Neural progenitor cell (in vitro differentiated cells): ENCODE results near the gene EPB42. TPM values are rescaled to one million over a fixed set of nuclear protein-coding genes. Genes with fewer than 3 reads are reported as not detected.
A peak's percentile ranks its signal among the peaks of the same experiment; 100 is the strongest.

ENCODE experiments used
- DNase-seq: peaks from one replicate; pipeline ENCODE4 v3.0.0-alpha.2; 2016; ENCODE audit warnings: low spot score
- H2AFZ ChIP-seq: fragments of 200-600 bp; sonication (generic); replicated peaks from 2 replicates; pipeline ENCODE4 v1.6.1; 2016; ENCODE audit warnings: antibody characterized with exemption
- H3F3A ChIP-seq: fragments of 200-600 bp; sonication (generic); 2 replicates; pipeline ENCODE4 v1.6.1; 2016; ENCODE audit warnings: antibody characterized with exemption, low read depth
- H3K27ac ChIP-seq: fragments of 200-600 bp; sonication (generic); 2 replicates; pipeline ENCODE4 v1.5.1; 2016; ENCODE audit warnings: mild to moderate bottlenecking
- H3K27me3 ChIP-seq: fragments of 200-600 bp; sonication (generic); 2 replicates; pipeline ENCODE4 v1.6.1; 2016; ENCODE audit warnings: mild to moderate bottlenecking, moderate library complexity
- H3K36me3 ChIP-seq: fragments of 200-600 bp; sonication (generic); 2 replicates; pipeline ENCODE4 v1.5.1; 2016
- H3K4me1 ChIP-seq: fragments of 200-600 bp; sonication (generic); 2 replicates; pipeline ENCODE4 v1.6.1; 2016; ENCODE audit warnings: mixed run types
- H3K4me2 ChIP-seq: fragments of 200-600 bp; sonication (generic); 2 replicates; pipeline ENCODE4 v1.6.1; 2016
- H3K4me3 ChIP-seq: fragments of 200-600 bp; sonication (generic); 2 replicates; pipeline ENCODE4 v1.5.1; 2016
- H3K79me2 ChIP-seq: fragments of 200-600 bp; sonication (generic); 2 replicates; pipeline ENCODE4 v1.6.1; 2016; ENCODE audit warnings: low read depth
- H3K9ac ChIP-seq: fragments of 200-600 bp; sonication (generic); 2 replicates; pipeline ENCODE4 v1.6.1; 2016
- H3K9me3 ChIP-seq: fragments of 200-600 bp; sonication (generic); 2 replicates; pipeline ENCODE4 v1.5.1; 2016; ENCODE audit warnings: low read depth
- H4K20me1 ChIP-seq: fragments of 200-600 bp; sonication (generic); 2 replicates; pipeline ENCODE4 v1.6.1; 2016; ENCODE audit warnings: low read depth
- H3K27ac Mint-ChIP-seq: 3 replicates; pipeline ENCODE4 v1.8.0; 2021; ENCODE audit warnings: mixed read lengths
- H3K27me3 Mint-ChIP-seq: 2 replicates; pipeline ENCODE4 v1.8.0; 2022; ENCODE audit warnings: low read depth, mild to moderate bottlenecking, inconsistent platforms, moderate library complexity, mixed read lengths; ENCODE audit not compliant: insufficient read depth
- H3K36me3 Mint-ChIP-seq: 3 replicates; pipeline ENCODE4 v1.8.0; 2021; ENCODE audit warnings: mixed read lengths
- H3K4me1 Mint-ChIP-seq: 3 replicates; pipeline ENCODE4 v1.8.0; 2021; ENCODE audit warnings: mixed read lengths
- H3K4me3 Mint-ChIP-seq: 3 replicates; pipeline ENCODE4 v1.8.0; 2021; ENCODE audit warnings: mild to moderate bottlenecking, moderate library complexity, mixed read lengths
- H3K9me3 Mint-ChIP-seq: 3 replicates; pipeline ENCODE4 v1.8.0; 2020; ENCODE audit warnings: mixed read lengths
- CTCF ChIP-seq: fragments of 200-600 bp; sonication (generic); IDR thresholded peaks from 2 replicates; pipeline ENCODE4 v1.5.1; 2017; ENCODE audit warnings: antibody characterized with exemption, mild to moderate bottlenecking
- EZH2 ChIP-seq: fragments of 200-600 bp; sonication (generic); IDR thresholded peaks from 2 replicates; pipeline ENCODE4 v1.6.1; 2017; ENCODE audit warnings: antibody characterized with exemption, mild to moderate bottlenecking, moderate library complexity
- EZH2phosphoT487 ChIP-seq: fragments of 200-600 bp; sonication (generic); IDR thresholded peaks from 2 replicates; pipeline ENCODE4 v1.6.1; 2017; ENCODE audit warnings: antibody characterized with exemption
- total RNA-seq: library from RNA; depleted of rRNA; stranded (reverse); fragments of >200 nt; gene quantifications from 2 replicates; pipeline ENCODE4 v1.2.3, GENCODE V29; 2015; ENCODE audit warnings: low replicate concordance

Gene EPB42
- total RNA-seq, 1 donor from 2014 or later = not detected

- no peaks in the 10 kb centered on the region for H3K4me1 Mint-ChIP-seq
- Histone ChIP-seq H3K36me3 (peaks cover 3% of the 10 kb centered on the region), H3K4me1 (no peaks in the 10 kb centered on the region), H3K4me3 (no peak overlapping the region), H4K20me1 (no peaks in the 10 kb centered on the region), H3K9ac (no peak overlapping the region), H3K9me3 (no peaks in the 10 kb centered on the region), H3K4me2 (no peak overlapping the region), H3K79me2 (no peaks in the 10 kb centered on the region), H3K27me3 (peaks cover 22% of the 10 kb centered on the region), H3K27ac (no peak overlapping the region), H3F3A (no peaks in the 10 kb centered on the region), H2AFZ (no peak overlapping the region)
- H3K27ac Mint-ChIP-seq = no peak overlapping the region
- H3K36me3 Mint-ChIP-seq = no peaks in the 10 kb centered on the region
- no peaks in the 10 kb centered on the region for H3K9me3 Mint-ChIP-seq
- no peak for TF ChIP-seq EZH2
- TF ChIP-seq CTCF = no peak
- no peak for TF ChIP-seq EZH2phosphoT487
- no peak overlapping the region for H3K4me3 Mint-ChIP-seq
- H3K27me3 Mint-ChIP-seq = peaks cover 7% of the 10 kb centered on the region
- no peak for DNase-seq
Observed at GRCh38 chr15:43267439-43267838, 46.6 kb upstream of the EPB42 start.

GRCh38 chr15:43266834-43267233 is 46.0 kb upstream of the EPB42 start, which contains the start of gene TGM5:
Gene TGM5 (minus strand): TSS chr15:43266928. CDS start chr15:43266849, 79 bp downstream.
- DNase-seq = no peak
- Mint-ChIP-seq H3K4me1 (no peaks in the 10 kb centered on the region), H3K27ac (no peak within 1 kb of the TSS), H3K36me3 (no peaks in the 10 kb centered on the region), H3K9me3 (no peaks in the 10 kb centered on the region), H3K27me3 (peaks cover 7% of the 10 kb centered on the region), H3K4me3 (no peak within 1 kb of the TSS)
- no peaks in the 10 kb centered on the region for H3K9me3 ChIP-seq
- H3K79me2 ChIP-seq = no peaks in the 10 kb centered on the region
- no peak within 1 kb of the TSS for H3K9ac ChIP-seq
- H3K4me2 ChIP-seq = no peak within 1 kb of the TSS
- no peaks in the 10 kb centered on the region for H4K20me1 ChIP-seq
- no peaks in the 10 kb centered on the region for H3K4me1 ChIP-seq
- H3K27me3 ChIP-seq = peaks cover 22% of the 10 kb centered on the region
- H2AFZ ChIP-seq = peak within 1 kb of the TSS; percentile 17
- no peak within 1 kb of the TSS for H3K27ac ChIP-seq
- no peaks in the 10 kb centered on the region for H3K36me3 ChIP-seq
- no peak for TF ChIP-seq EZH2
- TF ChIP-seq EZH2phosphoT487 = no peak
- no peak for TF ChIP-seq CTCF
- no peaks in the 10 kb centered on the region for H3F3A ChIP-seq
- H3K4me3 ChIP-seq = no peak within 1 kb of the TSS

- Mint-ChIP-seq H3K9me3 (no peaks in the 10 kb centered on the region), H3K36me3 (no peaks in the 10 kb centered on the region), H3K27ac (no peak overlapping the region), H3K27me3 (peaks cover 7% of the 10 kb centered on the region), H3K4me3 (no peak overlapping the region), H3K4me1 (no peaks in the 10 kb centered on the region)
- TF ChIP-seq EZH2 (no peak), EZH2phosphoT487 (no peak), CTCF (no peak)
- Histone ChIP-seq H4K20me1 (no peaks in the 10 kb centered on the region), H3K9ac (no peak overlapping the region), H3K36me3 (no peaks in the 10 kb centered on the region), H3K4me1 (no peaks in the 10 kb centered on the region), H3K4me2 (no peak overlapping the region), H3K79me2 (no peaks in the 10 kb centered on the region), H3K27me3 (peaks cover 22% of the 10 kb centered on the region), H3K9me3 (no peaks in the 10 kb centered on the region), H3K27ac (no peak overlapping the region), H3K4me3 (no peak overlapping the region), H2AFZ (no peak overlapping the region), H3F3A (no peaks in the 10 kb centered on the region)
- DNase-seq = no peak
Observed at GRCh38 chr15:43266386-43266785, 45.6 kb upstream of the EPB42 start.
